Loucy (cell line): ENCODE measurements around the gene TEAD4.

Experiments
- H2AFZ ChIP-seq: fragments of 200-600 bp; sonication (generic); 2 replicates; pipeline ENCODE4 v1.6.0; 2016; ENCODE audit warnings: antibody characterized with exemption, mild to moderate bottlenecking, low read length, moderate library complexity
- H3F3A ChIP-seq: fragments of 200-600 bp; 2 replicates; pipeline ENCODE4 v1.6.0; 2016; ENCODE audit warnings: antibody characterized with exemption, low read depth, mild to moderate bottlenecking
- H3K27me3 ChIP-seq: fragments of 200-600 bp; sonication (generic); 2 replicates; pipeline ENCODE4 v1.6.1; 2014; ENCODE audit warnings: low read length, mild to moderate bottlenecking; ENCODE audit not compliant: insufficient read depth, poor library complexity, severe bottlenecking
- H3K36me3 ChIP-seq: fragments of 200-600 bp; sonication (generic); 2 replicates; pipeline ENCODE4 v1.6.1; 2016; ENCODE audit warnings: low read length; ENCODE audit not compliant: insufficient read depth
- H3K4me1 ChIP-seq: fragments of 200-600 bp; sonication (generic); 2 replicates; pipeline ENCODE4 v1.5.1; 2014; ENCODE audit warnings: low read length, mild to moderate bottlenecking; ENCODE audit not compliant: insufficient read depth, poor library complexity, severe bottlenecking
- H3K4me2 ChIP-seq: fragments of 200-600 bp; sonication (generic); 2 replicates; pipeline ENCODE4 v1.6.0; 2014; ENCODE audit warnings: antibody characterized with exemption, low read length, low read depth, mild to moderate bottlenecking; ENCODE audit not compliant: poor library complexity, severe bottlenecking
- H3K4me3 ChIP-seq: fragments of 200-600 bp; sonication (generic); 2 replicates; pipeline ENCODE4 v1.5.1; 2014; ENCODE audit warnings: low read length, mild to moderate bottlenecking, mixed read lengths; ENCODE audit not compliant: poor library complexity, severe bottlenecking
- H3K79me2 ChIP-seq: fragments of 200-600 bp; sonication (generic); 2 replicates; pipeline ENCODE4 v1.6.1; 2014; ENCODE audit warnings: low read length; ENCODE audit not compliant: insufficient read depth
- H3K9ac ChIP-seq: fragments of 200-600 bp; sonication (generic); 2 replicates; pipeline ENCODE4 v1.6.0; 2014; ENCODE audit warnings: mild to moderate bottlenecking, low read depth, low read length, moderate library complexity; ENCODE audit not compliant: poor library complexity, severe bottlenecking
- H3K9me2 ChIP-seq: fragments of 200-600 bp; sonication (generic); replicated peaks from 2 replicates; pipeline ENCODE4 v1.6.1; 2016; ENCODE audit warnings: low read depth, low read length, mixed read lengths
- H3K9me3 ChIP-seq: fragments of 200-600 bp; sonication (generic); 2 replicates; pipeline ENCODE4 v1.6.1; 2014; ENCODE audit warnings: mild to moderate bottlenecking, antibody characterized with exemption, low read length, low read depth; ENCODE audit not compliant: insufficient read depth
- H4K20me1 ChIP-seq: fragments of 200-600 bp; sonication (generic); 2 replicates; pipeline ENCODE4 v1.6.0; 2014; ENCODE audit warnings: antibody characterized with exemption, low read length, mild to moderate bottlenecking; ENCODE audit not compliant: insufficient read depth, poor library complexity, severe bottlenecking
- CTCF ChIP-seq: fragments of 200-600 bp; sonication (generic); conservative IDR thresholded peaks from 2 replicates; pipeline ENCODE4 v1.5.1; 2014; ENCODE audit warnings: mild to moderate bottlenecking, antibody characterized with exemption, low read length
- EZH2phosphoT487 ChIP-seq: fragments of 200-600 bp; IDR thresholded peaks from 2 replicates; pipeline ENCODE4 v1.6.1; 2018; ENCODE audit warnings: antibody characterized with exemption, mild to moderate bottlenecking, moderate library complexity, borderline replicate concordance

Gene TEAD4

GRCh38 chr12:2960390-2960956 is 1.3 kb downstream of the TEAD4 start:
- no peaks in the 10 kb centered on the region for H4K20me1 ChIP-seq
- H3K79me2 ChIP-seq, result no peaks in the 10 kb centered on the region
- no peaks in the 10 kb centered on the region for H3K36me3 ChIP-seq
- H3K27me3 ChIP-seq, result no peaks in the 10 kb centered on the region
- H3K9ac ChIP-seq, result no peak overlapping the region
- no peaks in the 10 kb centered on the region for H3K9me2 ChIP-seq
- H2AFZ ChIP-seq, result no peak overlapping the region
- no peak overlapping the region for H3K4me2 ChIP-seq
- TF ChIP-seq EZH2phosphoT487 (no peak), CTCF (no peak)
- no peaks in the 10 kb centered on the region for H3F3A ChIP-seq
- H3K9me3 ChIP-seq, result no peaks in the 10 kb centered on the region
- no peaks in the 10 kb centered on the region for H3K4me1 ChIP-seq
- H3K4me3 ChIP-seq, result no peak overlapping the region

GRCh38 chr12:2960996-2961616 is 1.9 kb downstream of the TEAD4 start:
- H3K4me3 ChIP-seq, result no peak overlapping the region
- TF ChIP-seq CTCF (no peak), EZH2phosphoT487 (no peak)
- no peaks in the 10 kb centered on the region for H3K9me3 ChIP-seq
- H3K27me3 ChIP-seq, result no peaks in the 10 kb centered on the region
- no peak overlapping the region for H3K9ac ChIP-seq
- H3K4me1 ChIP-seq, result no peaks in the 10 kb centered on the region
- H3K79me2 ChIP-seq, result no peaks in the 10 kb centered on the region
- no peaks in the 10 kb centered on the region for H3K9me2 ChIP-seq
- H4K20me1 ChIP-seq, result no peaks in the 10 kb centered on the region
- no peak overlapping the region for H2AFZ ChIP-seq
- H3K36me3 ChIP-seq, result no peaks in the 10 kb centered on the region
- no peaks in the 10 kb centered on the region for H3F3A ChIP-seq
- no peak overlapping the region for H3K4me2 ChIP-seq

GRCh38 chr12:2961705-2962104 is 2.5 kb downstream of the TEAD4 start:
- H3K4me1 ChIP-seq, result no peaks in the 10 kb centered on the region
- no peak overlapping the region for H3K4me2 ChIP-seq
- no peak overlapping the region for H3K4me3 ChIP-seq
- no peaks in the 10 kb centered on the region for H3K79me2 ChIP-seq
- no peaks in the 10 kb centered on the region for H3K27me3 ChIP-seq
- no peak for TF ChIP-seq EZH2phosphoT487
- no peak for TF ChIP-seq CTCF
- no peaks in the 10 kb centered on the region for H3K9me3 ChIP-seq
- no peaks in the 10 kb centered on the region for H3K9me2 ChIP-seq
- no peaks in the 10 kb centered on the region for H3F3A ChIP-seq
- H3K9ac ChIP-seq, result no peak overlapping the region
- H4K20me1 ChIP-seq, result no peaks in the 10 kb centered on the region
- no peaks in the 10 kb centered on the region for H3K36me3 ChIP-seq
- H2AFZ ChIP-seq, result no peak overlapping the region
